Measurements from ENCODE around the gene CCN2. TPM values are rescaled to one million over a fixed set of nuclear protein-coding genes. Genes with fewer than 3 reads are reported as not detected.
A peak's percentile ranks its signal among the peaks of the same experiment; 100 is the strongest.

The CCN2 gene
- total and polyA plus RNA-seq, 2 of the 8 experiments (the other 6 are each of a cell fraction or from before 2014, with no cell fraction given): 25.0 to 107 TPM

DNA sequence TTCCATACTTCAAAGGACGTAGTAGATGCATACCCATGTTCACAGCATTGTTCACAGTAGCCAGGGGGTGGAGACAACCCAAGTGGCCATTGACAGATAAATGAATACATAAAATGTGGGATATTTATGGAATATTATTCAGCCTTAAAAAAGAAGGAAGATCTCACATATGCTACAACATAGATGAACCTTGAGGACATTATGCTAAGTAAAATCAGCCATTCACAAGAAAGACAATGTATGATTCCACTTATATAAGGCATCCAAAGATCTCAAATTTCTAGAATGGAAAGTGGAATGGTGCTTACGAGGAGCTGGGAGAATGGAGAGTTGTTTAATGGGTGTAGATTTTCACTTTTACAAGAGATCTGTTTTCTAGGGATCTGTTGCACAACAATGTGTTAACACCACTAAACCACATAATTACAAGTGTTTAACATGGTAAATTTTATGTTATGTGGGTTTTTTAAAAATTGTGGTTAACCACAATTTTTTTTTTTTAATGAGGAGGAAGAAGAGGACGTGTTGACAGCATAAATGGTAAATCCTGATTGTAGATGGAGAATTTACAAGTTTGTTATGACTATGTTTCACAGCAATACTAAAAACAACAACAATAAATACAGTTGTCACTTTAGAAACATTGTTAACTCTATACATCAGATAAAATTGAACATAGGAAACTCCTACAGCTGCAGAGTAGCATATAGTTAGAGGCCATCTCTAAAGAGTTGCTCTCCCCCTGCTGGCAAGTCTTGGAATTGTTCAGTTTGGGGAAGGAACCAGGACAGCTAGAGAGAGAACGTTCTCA, 41.6 kb downstream of the CCN2 start:
- no peak overlapping the region for H2AFZ ChIP-seq (ENCODE audit: low read length)
- peaks cover 2 to 76% (median 48%) of the 10 kb centered on the region in 4 experiments; a peak in 7 of 8 replicates for H3K36me3 ChIP-seq (ENCODE audit: control insufficient read depth in 2 of 4, insufficient read depth in 4 of 4, low read length in 3 of 4)

More for the DNA sequence above, 41.6 kb downstream of the CCN2 start:
- TF ChIP-seq, protein P1, sequence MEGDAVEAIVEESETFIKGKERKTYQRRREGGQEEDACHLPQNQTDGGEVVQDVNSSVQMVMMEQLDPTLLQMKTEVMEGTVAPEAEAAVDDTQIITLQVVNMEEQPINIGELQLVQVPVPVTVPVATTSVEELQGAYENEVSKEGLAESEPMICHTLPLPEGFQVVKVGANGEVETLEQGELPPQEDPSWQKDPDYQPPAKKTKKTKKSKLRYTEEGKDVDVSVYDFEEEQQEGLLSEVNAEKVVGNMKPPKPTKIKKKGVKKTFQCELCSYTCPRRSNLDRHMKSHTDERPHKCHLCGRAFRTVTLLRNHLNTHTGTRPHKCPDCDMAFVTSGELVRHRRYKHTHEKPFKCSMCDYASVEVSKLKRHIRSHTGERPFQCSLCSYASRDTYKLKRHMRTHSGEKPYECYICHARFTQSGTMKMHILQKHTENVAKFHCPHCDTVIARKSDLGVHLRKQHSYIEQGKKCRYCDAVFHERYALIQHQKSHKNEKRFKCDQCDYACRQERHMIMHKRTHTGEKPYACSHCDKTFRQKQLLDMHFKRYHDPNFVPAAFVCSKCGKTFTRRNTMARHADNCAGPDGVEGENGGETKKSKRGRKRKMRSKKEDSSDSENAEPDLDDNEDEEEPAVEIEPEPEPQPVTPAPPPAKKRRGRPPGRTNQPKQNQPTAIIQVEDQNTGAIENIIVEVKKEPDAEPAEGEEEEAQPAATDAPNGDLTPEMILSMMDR (IDR thresholded peaks at IDR 0.05; ENCODE audit: control extremely low read depth in 1 of 3, insufficient read depth in 1 of 3, low read depth in 1 of 3, low read length in 3 of 3): peak in 2 of 3 experiments; percentile 74 to 75; a peak in 3 of 4 replicates
- peak in 1 of 2 experiments; percentile 70; a peak in 1 of 3 replicates for TF ChIP-seq POLR2A (IDR thresholded peaks at IDR 0.05; ENCODE audit: control extremely low read depth in 1 of 2, low read depth in 2 of 2, low read length in 2 of 2)
- peak; percentile 52 for TF ChIP-seq POLR2AphosphoS5 (IDR thresholded peaks at IDR 0.05; ENCODE audit: low read depth, low read length)
- no peak for TF ChIP-seq FOSL1 (IDR thresholded peaks at IDR 0.05; ENCODE audit: insufficient read depth, low read depth, low read length)
- TF ChIP-seq SIN3A (conservative IDR thresholded peaks at IDR 0.05 in 1 of 2, IDR thresholded peaks at IDR 0.05 in 1 of 2; ENCODE audit: low read depth in 1 of 2, low read length in 2 of 2): no peak
- TF ChIP-seq RAD21 (IDR thresholded peaks at IDR 0.05 in 1 of 2, conservative IDR thresholded peaks at IDR 0.05 in 1 of 2; ENCODE audit: low read depth in 2 of 2, low read length in 2 of 2): peak; percentile 67 to 72
- Histone ChIP-seq H4K20me1 (replicated peaks in 1 of 2; ENCODE audit: control insufficient read depth in 1 of 2, insufficient read depth in 2 of 2, low read length in 2 of 2) (peaks cover 0 to 3% of the 10 kb centered on the region in 2 experiments), H3K14ac (ENCODE audit: insufficient read length) (no peak overlapping the region), H2AK5ac (ENCODE audit: low read depth, low read length) (no peak overlapping the region), H3K18ac (ENCODE audit: extremely low read depth, low read length) (no peak overlapping the region), H3K79me2 (ENCODE audit: control insufficient read depth in 1 of 2, insufficient read depth in 2 of 2, low read length in 2 of 2) (peaks cover 0 to 37% of the 10 kb centered on the region in 2 experiments; a peak in 2 of 4 replicates), H3K9me3 (ENCODE audit: insufficient read depth in 2 of 2, low read depth in 1 of 2, low read length in 1 of 2) (no peaks in the 10 kb centered on the region), H3K4me1 (replicated peaks in 1 of 4; ENCODE audit: control insufficient read depth in 3 of 4, insufficient read depth in 4 of 4, low read length in 3 of 4) (peaks cover 0 to 8% (median 5%) of the 10 kb centered on the region in 4 experiments; a peak in 3 of 7 replicates), H2BK15ac (ENCODE audit: low read length) (no peak overlapping the region), H4K8ac (ENCODE audit: extremely low read depth, insufficient read depth, low read length) (no peak overlapping the region), H3K4me2 (ENCODE audit: insufficient read depth in 1 of 2, low read depth in 2 of 2, low read length in 2 of 2) (no peak overlapping the region; a peak in 1 of 4 replicates), H4K91ac (replicated peaks; ENCODE audit: insufficient read length, low read length) (no peak overlapping the region), H3K4ac (replicated peaks; ENCODE audit: insufficient read length, low read depth, low read length) (no peak overlapping the region), H4K5ac (ENCODE audit: insufficient read length, low read depth, low read length) (no peak overlapping the region), H3K4me3 (ENCODE audit: extremely low read depth in 1 of 4, insufficient read depth in 2 of 4, low read depth in 3 of 4, low read length in 4 of 4) (no peak overlapping the region), H3K9ac (replicated peaks in 1 of 4; ENCODE audit: extremely low read depth in 1 of 4, low read depth in 3 of 4, low read length in 3 of 4) (no peak overlapping the region), H3K27me3 (replicated peaks in 1 of 4; ENCODE audit: control insufficient read depth in 3 of 4, extremely low read depth in 1 of 4, insufficient read depth in 3 of 4, low read length in 3 of 4) (no peaks in the 10 kb centered on the region), H2BK20ac (ENCODE audit: low read length) (no peak overlapping the region), H3K23me2 (ENCODE audit: low read depth, low read length) (no peaks in the 10 kb centered on the region), H3K27ac (ENCODE audit: low read depth, low read length) (no peak overlapping the region), H3K79me1 (ENCODE audit: low read depth, low read length) (no peaks in the 10 kb centered on the region; the same call in 1 of the 2 replicates), H2BK12ac (ENCODE audit: low read depth, low read length) (no peak overlapping the region), H2BK120ac (replicated peaks; ENCODE audit: low read depth, low read length) (no peak overlapping the region), H3K56ac (replicated peaks; ENCODE audit: insufficient read length, low read depth, low read length) (no peak overlapping the region), H3K23ac (ENCODE audit: insufficient read length) (no peak overlapping the region), H2BK5ac (ENCODE audit: low read depth, low read length) (no peak overlapping the region)
- ChIA-PET POLR2A (ENCODE audit: partially characterized antibody) (interaction anchor here (0.7 to 1.6 kb wide), 11 partner anchors 9 to 214 kb away, joined by 3 to 8 read pairs (median 3); partner anchors contain the start of gene CCN2), CTCF (ENCODE audit: partially characterized antibody) (interaction anchor here (0.6 to 3.9 kb wide), 38 partner anchors 9 to 363 kb away, joined by 3 to 42 read pairs (median 3); partner anchors contain the start of gene MED23)
- FAIRE-seq: peak; percentile 52
- peak in 1 of 2 experiments; percentile 89 for DNase-seq (ENCODE audit: low read depth in 1 of 2, low spot score in 2 of 2)
- WGBS, 2 experiments (ENCODE audit: extremely low coverage in 1 of 2, insufficient coverage in 1 of 2, insufficient read length in 1 of 2, insufficient replicate concordance in 2 of 2, low coverage in 1 of 2, low lambda C conversion rate in 2 of 2, missing lambda C conversion rate in 1 of 2): 90% methylated on average over 4 of the region's 4 CpGs; no CpG with 5 or more reads in 1 of the 2 experiments
